ENCODE data around the gene PRB2.
"Not testable (repeated sequence)": the region's sequence is repeated elsewhere in the genome, so short reads cannot be mapped to it uniquely, and the experiment has no call there.

Gene PRB2

GRCh38 chr12:11395467-11395866 is at the start of gene PRB2:
PRB2 (minus strand) TSS chr12:11395567; CDS start chr12:11395529, 38 bp downstream.
- DNase-seq, result not testable (repeated sequence)

GRCh38 chr12:11437966-11438365 is 42.6 kb upstream of the PRB2 start:
- DNase-seq, result no peak

DNA sequence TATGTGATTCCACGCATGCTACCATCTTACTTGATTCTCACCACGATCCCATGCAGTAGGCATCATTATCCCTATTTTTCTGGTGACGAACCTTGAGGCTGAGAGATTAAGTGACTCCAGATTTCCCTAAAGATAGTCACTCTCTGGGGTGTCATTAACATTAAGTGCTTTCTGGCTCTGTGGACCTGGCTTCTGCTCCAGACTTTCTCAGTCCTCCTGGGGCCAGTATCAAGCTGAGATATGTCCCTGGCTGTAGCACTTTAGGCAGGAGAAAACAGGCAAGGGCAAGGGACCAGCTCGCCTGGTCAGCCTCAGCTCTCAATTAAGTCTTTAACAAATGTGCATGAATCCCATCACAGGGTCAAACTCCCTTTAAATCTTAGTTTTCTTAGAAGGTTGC is 38.3 kb upstream of the PRB2 start:
- DNase-seq, result no peak

DNA sequence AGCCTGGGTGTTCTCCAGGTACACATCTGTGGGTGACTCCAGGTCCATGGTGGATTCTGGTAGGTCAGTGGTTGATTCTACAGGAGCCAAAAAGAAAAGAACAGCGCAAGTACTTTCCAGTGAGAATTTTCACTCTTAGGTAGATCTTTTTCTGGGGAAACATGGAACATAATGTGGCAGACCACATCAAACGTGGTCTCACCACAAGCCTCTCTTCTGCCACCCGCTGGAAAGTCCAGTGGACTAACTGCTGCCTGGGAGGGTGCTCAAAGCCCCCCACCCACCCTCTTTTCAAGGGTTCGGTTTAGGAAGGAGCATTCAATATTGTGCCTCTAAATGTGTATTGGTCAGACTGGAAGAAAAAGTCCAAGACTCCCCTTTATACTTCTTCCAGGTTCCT is 36.1 kb upstream of the PRB2 start:
- DNase-seq, result no peak

DNA sequence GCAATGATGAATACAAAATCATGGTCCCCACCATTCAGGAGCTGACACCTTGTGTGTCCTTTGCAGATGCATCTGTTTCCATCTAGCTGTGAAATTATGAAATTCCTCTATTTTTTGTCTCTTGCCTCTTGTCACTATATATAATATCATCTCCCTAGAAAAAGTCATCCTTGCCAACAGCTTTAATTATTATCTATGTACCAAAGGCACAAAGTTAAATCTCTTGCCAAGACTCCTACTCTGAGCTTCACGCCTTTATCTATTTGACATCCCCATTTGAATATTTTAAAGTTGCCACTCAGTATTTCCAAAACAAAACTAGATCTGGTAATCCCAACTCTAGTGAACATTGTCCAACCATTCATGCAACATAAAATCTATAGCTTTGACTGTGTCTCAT is 32.0 kb upstream of the PRB2 start:
- DNase-seq, result no peak

GRCh38 chr12:11412731-11413130 is 17.4 kb upstream of the PRB2 start:
- no peak for DNase-seq

DNA sequence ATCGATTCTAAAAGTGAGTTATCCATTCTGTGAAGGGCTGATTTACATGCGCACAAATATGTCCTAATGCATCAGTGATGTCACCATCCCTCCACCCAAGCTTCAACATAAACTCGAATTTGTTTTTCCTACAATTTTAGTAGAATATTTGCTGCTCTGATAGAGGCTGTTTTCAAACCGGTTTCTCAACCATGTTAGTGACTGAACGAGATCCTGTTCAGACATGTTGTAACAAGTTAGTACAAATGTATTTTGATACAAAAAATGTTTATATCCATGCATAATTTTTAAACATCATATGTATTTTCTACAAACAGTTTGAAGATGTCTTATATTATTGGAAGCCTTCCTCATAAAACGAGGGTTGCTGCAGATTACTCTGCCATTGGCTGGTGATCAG is 12.7 kb upstream of the PRB2 start:
- no peak for DNase-seq

GRCh38 chr12:11397366-11397765 is 2.0 kb upstream of the PRB2 start:
- DNase-seq, result no peak

GRCh38 chr12:11391456-11391855 is 3.9 kb downstream of the PRB2 start:
- DNase-seq, result not testable (repeated sequence)

- DNase-seq, result not testable (repeated sequence)
Measured at GRCh38 chr12:11377420-11377819, 17.9 kb downstream of the PRB2 start.

DNA sequence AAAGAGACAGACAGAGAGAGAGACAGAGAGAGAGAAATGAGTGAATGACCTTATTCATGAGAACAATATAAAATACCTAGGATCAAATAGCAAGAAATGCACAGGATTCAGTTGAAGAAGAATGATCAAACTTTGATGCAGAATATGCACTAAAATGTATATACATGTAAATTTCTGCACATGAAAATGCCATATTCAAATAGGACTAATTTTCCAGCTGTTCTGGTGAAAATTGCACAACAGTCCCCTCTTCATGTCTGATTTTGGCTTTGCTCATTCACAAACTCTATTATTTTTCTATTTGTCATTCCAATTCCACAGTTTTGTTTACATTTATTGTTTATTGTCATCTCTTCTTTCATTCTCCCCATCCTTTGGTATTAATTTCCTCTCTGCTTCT is 34.2 kb downstream of the PRB2 start:
- no peak for DNase-seq

DNA sequence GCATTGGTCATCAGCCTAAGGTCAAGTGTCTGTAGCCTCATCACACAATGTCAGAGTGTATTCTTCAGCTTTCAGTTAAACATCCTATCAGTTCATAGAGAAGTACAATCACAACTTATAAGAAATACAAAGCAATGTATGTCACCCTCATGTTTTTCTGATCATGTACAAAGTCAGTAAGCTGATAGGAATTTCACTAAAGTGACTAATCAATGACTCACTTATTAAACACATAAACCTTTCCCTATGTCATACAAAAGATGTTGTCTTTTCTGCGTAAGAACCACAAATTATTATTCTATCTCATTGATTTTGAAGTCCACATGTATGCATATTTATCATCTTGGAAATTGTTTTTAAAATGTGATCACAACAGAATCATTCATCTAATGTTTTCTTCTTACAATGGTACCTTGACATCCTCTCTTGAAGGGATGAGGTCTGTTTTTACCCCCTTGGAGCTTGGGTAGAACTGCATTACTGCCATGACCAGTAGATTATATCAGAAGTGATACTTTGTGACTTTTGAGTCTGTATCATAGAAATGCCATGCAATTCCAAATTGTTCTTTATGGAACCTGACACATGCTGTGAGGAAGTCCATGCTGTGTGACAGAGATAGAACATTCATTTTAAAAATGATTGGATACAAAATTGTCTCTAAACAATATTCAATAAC is 35.0 kb downstream of the PRB2 start:
- not testable (repeated sequence) for DNase-seq

DNA sequence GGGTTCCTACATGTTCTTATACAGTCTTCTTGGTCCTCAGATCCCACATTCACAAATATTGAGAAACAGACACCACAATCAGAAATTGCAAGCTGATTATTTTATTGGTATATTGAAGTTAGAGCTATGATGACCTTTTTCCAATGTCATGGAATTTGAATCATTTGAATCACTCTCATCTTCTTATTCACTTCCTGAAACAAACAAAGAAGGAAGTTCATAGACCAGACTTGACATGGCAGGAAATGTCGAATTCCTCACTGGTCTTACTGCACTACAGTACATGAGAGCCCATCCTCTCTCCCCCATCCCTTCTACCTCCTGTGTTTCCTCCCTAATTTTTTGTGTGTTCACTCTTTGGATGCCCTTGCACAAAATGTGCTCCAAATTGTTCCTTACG is 43.6 kb downstream of the PRB2 start:
- not testable (repeated sequence) for DNase-seq

DNA sequence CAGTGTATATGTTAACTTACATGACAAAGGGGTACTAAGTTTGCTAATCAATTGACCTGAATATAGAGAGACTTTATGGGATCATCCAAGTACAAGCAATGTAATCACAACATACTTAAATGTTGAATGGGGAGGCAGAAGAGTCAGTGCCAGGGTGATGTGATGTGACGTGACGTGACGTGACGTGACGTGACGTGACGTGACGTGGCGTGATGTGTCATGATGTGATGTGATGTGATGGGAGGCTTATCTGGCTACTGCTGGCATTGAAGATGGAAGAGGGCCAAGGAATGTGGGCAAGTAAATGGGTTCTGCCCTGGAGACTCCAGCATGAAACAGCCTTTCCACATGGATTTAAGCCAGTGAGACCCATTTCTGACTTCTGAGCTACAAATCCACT is 46.9 kb downstream of the PRB2 start:
- no peak for DNase-seq

DNA sequence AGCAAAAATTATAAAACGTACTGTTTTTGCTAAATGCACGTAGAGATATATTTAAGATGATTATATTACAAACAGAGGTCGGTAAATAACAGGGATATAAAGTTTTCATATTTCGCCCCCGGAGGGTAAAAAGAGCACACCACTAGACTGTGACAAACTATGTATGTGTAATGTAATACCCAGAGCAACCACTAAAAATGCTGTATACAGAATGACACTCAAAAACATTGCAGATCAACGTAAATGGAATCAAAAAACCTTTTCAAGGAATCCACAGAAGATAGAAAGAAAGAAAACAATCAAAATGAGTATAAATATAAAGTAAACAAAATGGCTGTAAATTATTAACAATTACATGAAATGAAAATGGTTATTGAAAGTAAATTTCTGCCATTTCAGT is 47.6 kb downstream of the PRB2 start:
- DNase-seq, result no peak

DNA sequence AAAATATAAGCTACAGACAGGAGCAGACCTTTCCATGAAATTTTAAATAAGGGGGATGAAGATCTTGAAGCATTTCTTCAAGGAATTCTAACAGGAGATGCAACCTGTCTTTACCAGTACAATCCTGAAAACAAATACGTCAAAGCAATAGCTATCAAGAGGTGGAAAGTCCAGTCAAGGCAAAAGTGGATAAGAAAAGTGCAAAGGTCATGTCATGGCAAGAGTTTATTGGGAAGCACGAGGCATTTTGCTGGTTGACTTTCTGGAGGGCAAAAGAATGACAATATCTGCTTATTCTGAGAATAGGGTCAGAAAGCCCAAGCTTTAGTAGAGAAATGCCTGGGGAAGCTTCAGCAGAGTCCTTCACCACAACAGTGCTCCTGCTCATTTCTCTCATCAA is 50.9 kb downstream of the PRB2 start:
- no peak for DNase-seq

Data from NCI-H187 (cell line).